Thyroid gland (tissue), 4 donors: ENCODE measurements around the gene MRPL51. TPM values are rescaled to one million over a fixed set of nuclear protein-coding genes. Genes with fewer than 3 reads are reported as not detected.

Experiments used
- DNase-seq, 2 donors: peaks; one replicate each; pipeline ENCODE4 v3.0.0-alpha.2; 2019
- H3K27ac ChIP-seq, 3 donors: fragments of 200-600 bp; sonication (generic); 1 replicate in 2 of 3; 2 replicates in 1 of 3; pipeline ENCODE4 v1.5.1; 2016 to 2019; ENCODE audit warnings: mild to moderate bottlenecking in 1 of 3, moderate library complexity in 1 of 3
- H3K27me3 ChIP-seq: fragments of 200-600 bp; sonication (generic); one replicate; pipeline ENCODE4 v1.5.1; 2019
- H3K36me3 ChIP-seq, 2 donors: fragments of 200-600 bp; sonication (generic); one replicate each; pipeline ENCODE4 v1.5.1; 2016 to 2019
- H3K4me1 ChIP-seq, 2 donors: fragments of 200-600 bp; sonication (generic); one replicate each; pipeline ENCODE4 v1.5.1; 2017 to 2019
- H3K4me3 ChIP-seq, 3 donors: fragments of 200-600 bp; sonication (generic); replicated peaks in 1 of 3; 1 replicate in 2 of 3; 2 replicates in 1 of 3; pipeline ENCODE4 v1.5.1; 2016; ENCODE audit warnings: mild to moderate bottlenecking in 1 of 3
- H3K9me3 ChIP-seq: fragments of 200-600 bp; sonication (generic); one replicate; pipeline ENCODE4 v1.5.1; 2017
- CTCF ChIP-seq, 6 experiments: fragments of 200-600 bp in 3 of 6; fragments of 450-650 bp in 3 of 6; sonication (generic) in 3 of 6; IDR thresholded peaks; one replicate each; pipeline ENCODE4 v1.5.1; 2016 to 2019; ENCODE audit warnings: antibody characterized with exemption in 6 of 6, mild to moderate bottlenecking in 2 of 6, inconsistent platforms in 1 of 6, moderate library complexity in 1 of 6
- POLR2A ChIP-seq, 2 donors: fragments of 450-650 bp; IDR thresholded peaks; one replicate each; pipeline ENCODE4 v1.6.1; 2017; ENCODE audit warnings: antibody characterized with exemption in 2 of 2, mild to moderate bottlenecking in 2 of 2, moderate library complexity in 1 of 2
- WGBS, 2 donors: methylation state at CpG; one replicate each; pipeline ENCODE4 v1.1.5; 2017; 5-methylcytosine and 5-hydroxymethylcytosine counted together
- intact Hi-C: fragments of 100-400 bp; cut with DNase I; formaldehyde crosslinking; loops from one replicate; pipeline ENCODE4 v1.15.1; 2023
- total RNA-seq, 4 donors: library from RNA; depleted of rRNA; stranded (reverse); fragments of >200 nt; gene quantifications; one replicate each; pipeline ENCODE4 v1.2.3, GENCODE V29; 2016

The MRPL51 gene
- total RNA-seq, 4 donors from 2014 or later: 16.7 to 84.6 (median 46.9) TPM

- no peak overlapping the region for H3K4me3 ChIP-seq
- DNase-seq: peak; percentile 86 to 90
- peaks cover 27 to 36% of the 10 kb centered on the region in 2 donors for H3K4me1 ChIP-seq
- H3K36me3 ChIP-seq: peaks cover 36 to 42% of the 10 kb centered on the region in 2 donors
- intact Hi-C loops: loop anchor here (10.0 kb wide), 1 partner anchor 307 kb away; no protein-coding TSS in a partner anchor
- no peaks in the 10 kb centered on the region for H3K27me3 ChIP-seq
- H3K27ac ChIP-seq: peak overlapping the region; percentile 85 to 93 (median 90)
- WGBS, 2 donors: 14 to 15% methylated on average over 16 to 20 of the region's 20 CpGs
- TF ChIP-seq POLR2A (IDR thresholded peaks at IDR 0.05) (peak in 1 of 2 donors; percentile 59), CTCF (IDR thresholded peaks at IDR 0.05) (no peak)
- no peaks in the 10 kb centered on the region for H3K9me3 ChIP-seq
Observed at GRCh38 chr12:6532051-6532926, 39.2 kb upstream of the MRPL51 start.

GRCh38 chr12:6530576-6531260, 37.7 kb upstream of the MRPL51 start:
- H3K27me3 ChIP-seq: no peaks in the 10 kb centered on the region
- H3K4me3 ChIP-seq: no peak overlapping the region
- WGBS, 2 donors: 96 to 97% methylated on average over 18 of the region's 18 CpGs
- H3K4me1 ChIP-seq: peaks cover 20 to 22% of the 10 kb centered on the region in 2 donors
- no peak for TF ChIP-seq POLR2A (IDR thresholded peaks at IDR 0.05)
- no peak for TF ChIP-seq CTCF (IDR thresholded peaks at IDR 0.05)
- DNase-seq: no peak
- peaks cover 36 to 48% of the 10 kb centered on the region in 2 donors for H3K36me3 ChIP-seq
- H3K9me3 ChIP-seq: no peaks in the 10 kb centered on the region
- intact Hi-C loops: loop anchor here (10.0 kb wide), 1 partner anchor 306 kb away; no protein-coding TSS in a partner anchor
- H3K27ac ChIP-seq: peak overlapping the region in 1 of 3 donors; percentile 8

- Histone ChIP-seq H3K27ac (no peak overlapping the region), H3K36me3 (peaks cover 38 to 54% of the 10 kb centered on the region in 2 donors), H3K4me1 (peaks cover 17% of the 10 kb centered on the region in 2 donors), H3K9me3 (no peaks in the 10 kb centered on the region), H3K4me3 (no peak overlapping the region), H3K27me3 (no peaks in the 10 kb centered on the region)
- no peak for DNase-seq
- intact Hi-C loops: no loop called here
- 81 to 90% methylated on average over 8 to 9 of the region's 9 CpGs for WGBS, 2 donors
- TF ChIP-seq POLR2A (IDR thresholded peaks at IDR 0.05) (no peak), CTCF (IDR thresholded peaks at IDR 0.05) (no peak)
Observed at GRCh38 chr12:6529291-6529737, 36.3 kb upstream of the MRPL51 start.

GRCh38 chr12:6528539-6529235, 35.6 kb upstream of the MRPL51 start:
- no peaks in the 10 kb centered on the region for H3K27me3 ChIP-seq
- no peak for DNase-seq
- intact Hi-C loops: no loop called here
- H3K4me1 ChIP-seq: peaks cover 17% of the 10 kb centered on the region in 2 donors
- TF ChIP-seq CTCF (IDR thresholded peaks at IDR 0.05) (no peak), POLR2A (IDR thresholded peaks at IDR 0.05) (no peak)
- H3K9me3 ChIP-seq: no peaks in the 10 kb centered on the region
- no peak overlapping the region for H3K27ac ChIP-seq
- 87 to 90% methylated on average over 15 to 17 of the region's 17 CpGs for WGBS, 2 donors
- H3K36me3 ChIP-seq: peaks cover 41 to 55% of the 10 kb centered on the region in 2 donors
- no peak overlapping the region for H3K4me3 ChIP-seq
